Stimulated activated CD8-positive, alpha-beta memory T cell treated with anti-CD3 and anti-CD28 coated beads, Interleukin-12 subunit alpha, Interleukin-12 subunit beta, amount 100 ng/mL, for 1 hour (primary cell): ENCODE measurements around the gene KERA.
"Not testable (repeated sequence)": the region's sequence is repeated elsewhere in the genome, so short reads cannot be mapped to it uniquely, and the experiment has no call there.

Experiments used
- DNase-seq: peaks from one replicate; pipeline ENCODE4 v3.0.0-alpha.2; 2020; ENCODE audit warnings: low read depth

The KERA gene

GRCh38 chr12:91057368-91058165 is at the start of gene KERA:
Gene KERA (minus strand): TSS chr12:91058024. CDS start chr12:91056281, 1,743 bp downstream.
- no peak for DNase-seq

GRCh38 chr12:91106283-91106682 is 48.5 kb upstream of the KERA start:
- no peak for DNase-seq

GRCh38 chr12:91105807-91106206 is 48.0 kb upstream of the KERA start:
- DNase-seq = no peak

GRCh38 chr12:91104812-91105466 is 47.1 kb upstream of the KERA start:
- DNase-seq = no peak

- no peak for DNase-seq
Measured at GRCh38 chr12:91103624-91104023, 45.8 kb upstream of the KERA start.

- no peak for DNase-seq
Measured at GRCh38 chr12:91103101-91103500, 45.3 kb upstream of the KERA start.

- no peak for DNase-seq
Measured at GRCh38 chr12:91100906-91101305, 43.1 kb upstream of the KERA start.

GRCh38 chr12:91099836-91100235 is 42.0 kb upstream of the KERA start:
- no peak for DNase-seq

GRCh38 chr12:91099341-91099740 is 41.5 kb upstream of the KERA start:
- no peak for DNase-seq

GRCh38 chr12:91098941-91099340 is 41.1 kb upstream of the KERA start:
- no peak for DNase-seq

- DNase-seq = no peak
Measured at GRCh38 chr12:91098461-91098860, 40.6 kb upstream of the KERA start.

GRCh38 chr12:91094957-91095356 is 37.1 kb upstream of the KERA start:
- no peak for DNase-seq

- no peak for DNase-seq
Measured at GRCh38 chr12:91094032-91094662, 36.3 kb upstream of the KERA start.

- DNase-seq = no peak
Measured at GRCh38 chr12:91093341-91093740, 35.5 kb upstream of the KERA start.

- DNase-seq = no peak
Measured at GRCh38 chr12:91091916-91092715, 34.3 kb upstream of the KERA start.

- not testable (repeated sequence) for DNase-seq
Measured at GRCh38 chr12:91089953-91090352, 32.1 kb upstream of the KERA start.

- no peak for DNase-seq
Measured at GRCh38 chr12:91080041-91080440, 22.2 kb upstream of the KERA start.

GRCh38 chr12:91078501-91078900 is 20.7 kb upstream of the KERA start:
- DNase-seq = no peak

GRCh38 chr12:91077228-91077954 is 19.6 kb upstream of the KERA start:
- no peak for DNase-seq

- no peak for DNase-seq
Measured at GRCh38 chr12:91074851-91075250, 17.0 kb upstream of the KERA start.

GRCh38 chr12:91074154-91074709 is 16.4 kb upstream of the KERA start:
- no peak for DNase-seq
